Right lobe of liver (tissue), 6 donors: ENCODE measurements around the gene MAS1L. TPM values are rescaled to one million over a fixed set of nuclear protein-coding genes. Genes with fewer than 3 reads are reported as not detected.
"Not testable (repeated sequence)": the region's sequence is repeated elsewhere in the genome, so short reads cannot be mapped to it uniquely, and the experiment has no call there.

Experiments
- ATAC-seq, 4 donors: fragments of 200-7000 bp; cut with Tn5 transposase; one replicate each; pipeline ENCODE4 v1.9.1; 2020; ENCODE audit warnings: mild to moderate bottlenecking in 4 of 4, moderate library complexity in 4 of 4
- DNase-seq, 3 donors: peaks; one replicate each; pipeline ENCODE4 v3.0.0-alpha.2; 2020
- H3K27ac ChIP-seq, 3 donors: fragments of 200-600 bp; one replicate each; pipeline ENCODE4 v1.8.0; 2022
- H3K27me3 ChIP-seq, 2 donors: fragments of 200-600 bp; one replicate each; pipeline ENCODE4 v1.8.0; 2022
- H3K36me3 ChIP-seq, 4 donors: fragments of 200-600 bp; sonication (generic) in 1 of 4; one replicate each; pipeline versions ENCODE4 v1.5.1 to v1.8.0; 2017 to 2022; ENCODE audit warnings: control low read depth in 1 of 4
- H3K4me1 ChIP-seq, 4 donors: fragments of 200-600 bp; sonication (generic) in 1 of 4; one replicate each; pipeline versions ENCODE4 v1.5.1 to v1.8.0; 2017 to 2022; ENCODE audit warnings: control low read depth in 1 of 4
- H3K4me3 ChIP-seq, 3 donors: fragments of 200-600 bp; one replicate each; pipeline ENCODE4 v1.8.0; 2022
- H3K9me3 ChIP-seq, 4 donors: fragments of 200-600 bp; sonication (generic) in 1 of 4; one replicate each; pipeline versions ENCODE4 v1.5.1 to v1.8.0; 2017 to 2022; ENCODE audit warnings: control low read depth in 1 of 4
- POLR2A ChIP-seq: fragments of 450-650 bp; IDR thresholded peaks from one replicate; pipeline ENCODE4 v1.6.1; 2017; ENCODE audit warnings: antibody characterized with exemption, mild to moderate bottlenecking
- WGBS: methylation state at CpG from one replicate; pipeline ENCODE4 v1.1.6; 2018; ENCODE audit warnings: low coverage, low lambda C conversion rate; ENCODE audit not compliant: insufficient coverage; ENCODE audit errors: missing lambda C conversion rate; 5-methylcytosine and 5-hydroxymethylcytosine counted together
- intact Hi-C, 2 donors: fragments of 100-400 bp; cut with DNase I; formaldehyde crosslinking; loops; one replicate each; pipeline versions ENCODE4 v1.11.2 to v1.14.1; 2022
- total RNA-seq, 6 experiments: library from RNA; depleted of rRNA in 2 of 6; stranded (reverse); fragments of >200 nt in 2 of 6; fragmentation: NEBNext Ultra II Directional in 3 of 6; extraction: Animal tissue kit (Norgen Biotek cat#: 25700) in 3 of 6; gene quantifications; one replicate each; pipeline versions ENCODE4 v1.1.0 to v1.2.4, GENCODE V29; 2016 to 2023
- TF ChIP-seq, protein P1 (sequence below), 4 donors: fragments of 200-600 bp in 3 of 4; fragments of 450-650 bp in 1 of 4; IDR thresholded peaks; one replicate each; pipeline versions ENCODE4 v1.5.1 to v1.8.0; 2016 to 2022; ENCODE audit warnings: antibody characterized with exemption in 4 of 4, mild to moderate bottlenecking in 2 of 4
- donor health status: DM: no; HTN: yes; CAD: no.
- donor health status: DM: no; HTN: no; CAD: no.
- donor health status: DM: no; HTN: no; CAD: no.
- donor health status: DM: no; HTN: yes; CAD: no.
- donor health status: DM: no; HTN: yes; CAD: no.

MAS1L gene
- total RNA-seq, 6 experiments from 2014 or later: not detected

DNA sequence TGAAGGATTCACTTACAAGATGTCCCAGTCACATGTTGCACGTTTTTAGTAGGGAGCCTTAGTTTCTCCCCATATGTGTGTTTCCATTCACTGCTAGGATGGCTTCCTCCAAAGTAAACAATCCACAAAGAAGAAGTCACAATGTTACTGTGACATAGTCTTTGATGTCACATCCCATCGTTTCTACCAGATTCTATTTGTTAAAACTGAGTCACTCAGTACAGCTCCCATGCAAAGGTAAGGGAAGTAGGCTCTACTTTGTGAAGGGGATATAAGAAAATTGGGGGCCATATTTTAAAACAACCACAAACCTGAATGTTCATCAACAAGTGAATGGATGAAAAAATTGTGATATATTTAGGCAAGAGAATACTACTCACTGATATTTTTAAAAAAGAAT, 30.8 kb downstream of the MAS1L start, which contains the start of the genes OR11A1 and OR2H1:
Gene OR11A1, minus strand, starts transcription at position 101 of the 400 bp plus-strand sequence. CDS start 29,430 bp downstream, outside the sequence.
Gene OR2H1, plus strand, starts transcription at position 185 of the 400 bp plus-strand sequence. CDS start 4,615 bp downstream, outside the sequence.
- intact Hi-C loops: no loop called here
- H3K4me3 ChIP-seq: no peak within 1 kb of the TSS

DNA sequence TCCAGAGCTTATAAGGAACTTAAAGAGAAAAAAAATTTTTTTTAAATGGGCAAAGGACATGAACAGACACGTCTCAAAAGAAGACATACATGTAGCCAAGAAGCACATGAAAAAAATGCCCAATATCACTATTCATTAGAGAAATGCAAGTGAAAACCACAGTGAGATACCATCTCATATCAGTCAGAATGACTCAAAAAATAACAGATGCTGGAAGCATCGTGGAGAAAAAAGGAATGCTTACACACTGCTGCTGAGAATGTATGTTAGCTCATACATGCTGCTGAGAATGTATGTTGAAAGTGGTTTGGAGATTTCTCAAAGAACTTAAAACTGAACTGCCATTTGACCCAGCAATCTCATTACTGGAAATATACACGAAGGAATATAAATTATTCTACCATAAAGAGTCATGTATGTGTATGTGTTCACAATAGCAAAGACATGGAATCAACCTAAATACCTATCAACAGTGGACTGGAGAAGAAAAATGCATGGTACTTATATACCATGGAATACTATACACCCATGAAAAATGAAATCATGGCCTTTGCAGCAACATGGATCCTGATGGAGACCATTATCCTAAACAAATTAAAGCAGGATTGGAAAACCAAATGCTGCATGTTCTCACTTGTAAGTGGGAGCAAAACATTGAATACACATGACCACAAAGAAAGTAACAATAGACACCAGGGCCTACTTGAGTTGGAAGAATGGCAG, 36.1 kb downstream of the MAS1L start:
- ATAC-seq (no peak), DNase-seq (no peak)
- no peaks in the 10 kb centered on the region for H3K36me3 ChIP-seq
- H3K4me1 ChIP-seq: no peaks in the 10 kb centered on the region
- H3K9me3 ChIP-seq: no peaks in the 10 kb centered on the region
- H3K27me3 ChIP-seq: no peaks in the 10 kb centered on the region
- intact Hi-C loops: no loop called here
- H3K27ac ChIP-seq: no peak overlapping the region
- WGBS: 42% methylated on average over 3 of the region's 3 CpGs
- no peak overlapping the region for H3K4me3 ChIP-seq
- no peak for TF ChIP-seq POLR2A
- TF ChIP-seq, protein P1, sequence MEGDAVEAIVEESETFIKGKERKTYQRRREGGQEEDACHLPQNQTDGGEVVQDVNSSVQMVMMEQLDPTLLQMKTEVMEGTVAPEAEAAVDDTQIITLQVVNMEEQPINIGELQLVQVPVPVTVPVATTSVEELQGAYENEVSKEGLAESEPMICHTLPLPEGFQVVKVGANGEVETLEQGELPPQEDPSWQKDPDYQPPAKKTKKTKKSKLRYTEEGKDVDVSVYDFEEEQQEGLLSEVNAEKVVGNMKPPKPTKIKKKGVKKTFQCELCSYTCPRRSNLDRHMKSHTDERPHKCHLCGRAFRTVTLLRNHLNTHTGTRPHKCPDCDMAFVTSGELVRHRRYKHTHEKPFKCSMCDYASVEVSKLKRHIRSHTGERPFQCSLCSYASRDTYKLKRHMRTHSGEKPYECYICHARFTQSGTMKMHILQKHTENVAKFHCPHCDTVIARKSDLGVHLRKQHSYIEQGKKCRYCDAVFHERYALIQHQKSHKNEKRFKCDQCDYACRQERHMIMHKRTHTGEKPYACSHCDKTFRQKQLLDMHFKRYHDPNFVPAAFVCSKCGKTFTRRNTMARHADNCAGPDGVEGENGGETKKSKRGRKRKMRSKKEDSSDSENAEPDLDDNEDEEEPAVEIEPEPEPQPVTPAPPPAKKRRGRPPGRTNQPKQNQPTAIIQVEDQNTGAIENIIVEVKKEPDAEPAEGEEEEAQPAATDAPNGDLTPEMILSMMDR (IDR thresholded peaks at IDR 0.05): no peak

More for the DNA sequence above, 30.8 kb downstream of the MAS1L start, which contains the start of the genes OR11A1 and OR2H1:
- DNase-seq (no peak), ATAC-seq (no peak)
- no peak within 1 kb of the TSS for H3K27ac ChIP-seq
- no peaks in the 10 kb centered on the region for H3K9me3 ChIP-seq
- WGBS: 27% methylated on average over 2 of the region's 2 CpGs
- no peaks in the 10 kb centered on the region for H3K27me3 ChIP-seq
- no peaks in the 10 kb centered on the region for H3K4me1 ChIP-seq
- no peak for TF ChIP-seq POLR2A
- no peaks in the 10 kb centered on the region for H3K36me3 ChIP-seq

DNA sequence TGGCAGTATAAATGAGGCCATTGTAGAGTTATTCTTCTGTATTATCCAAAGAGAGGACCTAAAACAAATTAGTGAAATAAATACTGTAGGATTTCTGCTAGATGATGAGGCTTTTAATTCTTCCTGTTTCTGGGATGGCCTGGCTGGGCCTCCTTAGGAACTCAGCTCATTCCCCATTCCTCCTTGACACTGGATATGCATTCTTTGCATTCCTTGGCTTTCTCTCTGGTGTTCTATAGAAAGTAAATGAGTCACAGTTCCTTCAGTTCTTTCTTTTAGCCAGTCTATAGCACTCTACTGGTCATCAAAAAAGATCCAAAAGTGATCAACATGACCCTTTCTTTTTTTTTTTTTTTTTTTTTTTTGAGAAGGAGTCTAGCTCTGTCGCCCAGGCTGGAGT, 40.1 kb downstream of the MAS1L start:
- no peaks in the 10 kb centered on the region for H3K27me3 ChIP-seq
- TF ChIP-seq, protein P1 (IDR thresholded peaks at IDR 0.05): no peak
- no peak for TF ChIP-seq POLR2A
- 75% methylated on average over 1 of the region's 1 CpG for WGBS
- intact Hi-C loops: no loop called here
- no peaks in the 10 kb centered on the region for H3K36me3 ChIP-seq
- no peak for ATAC-seq
- H3K9me3 ChIP-seq: no peaks in the 10 kb centered on the region
- no peak overlapping the region for H3K27ac ChIP-seq
- H3K4me1 ChIP-seq: no peaks in the 10 kb centered on the region
- no peak for DNase-seq
- no peak overlapping the region for H3K4me3 ChIP-seq

DNA sequence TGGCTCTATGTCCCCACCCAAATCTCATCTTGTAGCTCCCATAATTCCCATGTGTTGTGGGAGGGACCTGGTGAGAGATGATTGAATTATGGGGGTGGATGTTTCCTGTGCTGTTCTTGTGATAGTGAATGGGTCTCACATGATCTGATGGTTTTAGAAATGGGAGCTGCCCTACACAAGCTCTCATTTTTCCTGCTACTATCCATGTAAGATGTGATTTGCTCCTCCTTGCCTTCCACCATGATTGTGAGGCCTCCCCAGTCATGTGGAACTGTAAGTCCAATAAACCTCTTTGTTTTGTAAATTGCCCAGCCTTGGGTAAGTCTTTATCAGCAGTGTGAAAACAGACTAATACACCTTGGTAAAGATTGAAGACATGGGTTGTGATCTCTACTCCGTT, 43.7 kb downstream of the MAS1L start:
- intact Hi-C loops, H3K4me3 ChIP-seq, H3K27me3 ChIP-seq, H3K9me3 ChIP-seq, H3K36me3 ChIP-seq, DNase-seq, H3K4me1 ChIP-seq, ATAC-seq, H3K27ac ChIP-seq: not testable (repeated sequence)
- 33% methylated on average over 1 of the region's 1 CpG for WGBS

DNA sequence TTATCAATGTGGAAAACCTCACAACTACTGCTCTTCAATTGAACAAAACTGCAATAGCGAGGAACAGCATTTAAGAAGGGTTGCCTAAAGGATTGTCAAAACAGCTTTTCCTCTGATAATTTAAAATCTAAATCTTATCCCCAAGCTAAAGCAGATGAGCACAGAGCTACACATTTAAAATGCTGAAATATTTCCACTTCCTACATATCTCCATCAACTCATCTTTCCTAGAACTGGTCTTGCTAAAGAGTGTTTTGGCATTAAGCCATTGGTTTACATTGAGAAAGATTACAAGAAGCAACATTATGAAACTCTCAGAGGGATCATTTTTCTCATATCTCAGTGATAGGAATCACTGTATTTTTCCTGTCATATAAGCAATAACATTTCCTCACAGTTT, 45.0 kb downstream of the MAS1L start:
- 71% methylated on average over 1 of the region's 1 CpG for WGBS
- Histone ChIP-seq H3K4me3 (no peak overlapping the region), H3K4me1 (no peaks in the 10 kb centered on the region), H3K9me3 (no peaks in the 10 kb centered on the region), H3K27me3 (no peaks in the 10 kb centered on the region), H3K27ac (no peak overlapping the region), H3K36me3 (no peaks in the 10 kb centered on the region)
- DNase-seq (no peak), ATAC-seq (no peak)
- TF ChIP-seq POLR2A: no peak
- TF ChIP-seq, protein P1 (IDR thresholded peaks at IDR 0.05): no peak
- intact Hi-C loops: no loop called here
